ENCODE data around the gene BOD1. TPM values are rescaled to one million over a fixed set of nuclear protein-coding genes. Genes with fewer than 3 reads are reported as not detected.

Gene BOD1
- total RNA-seq, 4 donors from 2014 or later, result 62.4 to 86.0 (median 74.7) TPM

DNA sequence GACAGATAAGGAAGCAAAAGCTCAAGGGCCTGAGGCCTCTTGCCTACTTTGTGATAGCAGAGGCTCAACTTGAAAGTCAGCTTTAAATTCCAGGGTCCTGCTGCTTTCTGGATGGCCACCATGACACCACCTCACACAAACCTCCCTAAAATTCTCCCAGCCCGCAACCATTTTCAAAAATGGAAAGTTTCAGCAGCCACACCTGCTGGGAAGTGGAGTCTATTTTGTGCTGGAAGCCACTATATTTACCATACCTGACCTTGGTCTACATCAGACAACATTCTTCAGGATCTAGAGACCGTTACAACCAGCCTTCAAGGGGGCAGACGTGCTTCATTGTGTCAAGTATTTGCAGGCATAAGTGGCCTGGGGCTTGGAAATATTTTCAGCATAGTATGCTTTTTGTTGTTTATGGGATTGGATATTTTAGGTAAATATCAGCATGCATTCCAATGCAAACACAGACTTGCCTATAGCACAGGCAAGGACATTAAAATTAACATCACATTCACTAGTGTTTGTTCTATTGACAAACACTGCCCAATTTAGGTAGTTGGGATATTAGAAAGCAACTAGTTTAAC is 50.9 kb downstream of the BOD1 start:
- Histone ChIP-seq H3K27ac (no peak overlapping the region), H3K36me3 (no peaks in the 10 kb centered on the region), H3K4me3 (replicated peaks in 1 of 3) (no peak overlapping the region), H3K4me1 (no peaks in the 10 kb centered on the region), H3K27me3 (no peaks in the 10 kb centered on the region), H3K9me3 (no peaks in the 10 kb centered on the region)
- intact Hi-C loops (cut with DNase I), result no loop called here
- TF ChIP-seq POLR2A (IDR thresholded peaks at IDR 0.05), result no peak
- TF ChIP-seq, protein P1, sequence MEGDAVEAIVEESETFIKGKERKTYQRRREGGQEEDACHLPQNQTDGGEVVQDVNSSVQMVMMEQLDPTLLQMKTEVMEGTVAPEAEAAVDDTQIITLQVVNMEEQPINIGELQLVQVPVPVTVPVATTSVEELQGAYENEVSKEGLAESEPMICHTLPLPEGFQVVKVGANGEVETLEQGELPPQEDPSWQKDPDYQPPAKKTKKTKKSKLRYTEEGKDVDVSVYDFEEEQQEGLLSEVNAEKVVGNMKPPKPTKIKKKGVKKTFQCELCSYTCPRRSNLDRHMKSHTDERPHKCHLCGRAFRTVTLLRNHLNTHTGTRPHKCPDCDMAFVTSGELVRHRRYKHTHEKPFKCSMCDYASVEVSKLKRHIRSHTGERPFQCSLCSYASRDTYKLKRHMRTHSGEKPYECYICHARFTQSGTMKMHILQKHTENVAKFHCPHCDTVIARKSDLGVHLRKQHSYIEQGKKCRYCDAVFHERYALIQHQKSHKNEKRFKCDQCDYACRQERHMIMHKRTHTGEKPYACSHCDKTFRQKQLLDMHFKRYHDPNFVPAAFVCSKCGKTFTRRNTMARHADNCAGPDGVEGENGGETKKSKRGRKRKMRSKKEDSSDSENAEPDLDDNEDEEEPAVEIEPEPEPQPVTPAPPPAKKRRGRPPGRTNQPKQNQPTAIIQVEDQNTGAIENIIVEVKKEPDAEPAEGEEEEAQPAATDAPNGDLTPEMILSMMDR (IDR thresholded peaks at IDR 0.05), result no peak
- DNase-seq, result no peak
- WGBS, 2 donors, result 64 to 78% methylated on average over 3 of the region's 3 CpGs

DNA sequence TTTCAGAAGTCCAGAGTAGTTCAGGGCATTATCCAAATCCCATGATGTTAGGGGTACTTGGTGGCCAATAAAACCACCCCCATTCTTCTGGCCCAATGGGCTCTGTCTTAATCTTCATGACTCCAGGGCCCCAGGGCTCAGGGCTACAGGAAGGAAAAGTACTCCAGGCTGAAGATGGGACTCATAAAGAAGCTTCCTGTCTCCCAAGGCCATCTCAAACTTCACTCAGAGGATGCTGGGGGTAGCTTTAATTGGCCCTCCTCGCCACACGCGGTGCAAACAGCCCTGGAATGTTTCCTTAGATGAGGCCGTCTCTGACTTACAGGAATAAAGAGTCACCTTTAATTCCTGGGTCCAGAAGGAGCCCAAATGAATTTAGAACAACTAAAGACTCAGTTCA is 52.3 kb downstream of the BOD1 start:
- 51 to 82% methylated on average over 4 of the region's 4 CpGs for WGBS, 2 donors
- DNase-seq, result no peak
- Histone ChIP-seq H3K27ac (no peak overlapping the region), H3K36me3 (no peaks in the 10 kb centered on the region), H3K9me3 (no peaks in the 10 kb centered on the region), H3K4me3 (replicated peaks in 1 of 3) (no peak overlapping the region), H3K27me3 (no peaks in the 10 kb centered on the region), H3K4me1 (no peaks in the 10 kb centered on the region)
- TF ChIP-seq POLR2A (IDR thresholded peaks at IDR 0.05), result no peak
- TF ChIP-seq, protein P1 (IDR thresholded peaks at IDR 0.05), result no peak
- intact Hi-C loops (cut with DNase I), result no loop called here

DNA sequence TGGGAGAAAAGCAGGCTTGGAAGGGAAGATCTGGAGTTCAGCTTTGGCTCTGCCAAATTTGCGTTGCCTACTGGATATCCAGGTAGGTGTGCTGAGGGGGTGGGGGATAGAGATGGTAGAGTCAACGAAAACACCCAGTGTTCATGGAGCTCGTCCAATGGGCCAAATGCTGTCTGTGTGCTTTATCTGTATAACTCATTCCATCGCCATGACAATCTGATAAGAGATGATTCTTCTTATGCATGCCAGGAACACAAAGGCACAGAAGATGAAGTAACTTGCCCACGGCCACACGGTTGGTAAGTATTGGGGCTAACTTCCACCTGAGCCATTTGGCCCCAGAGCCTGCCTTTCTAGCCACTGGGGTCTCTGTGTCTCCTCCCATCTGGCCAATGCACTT is 53.2 kb downstream of the BOD1 start:
- intact Hi-C loops (cut with DNase I), result no loop called here
- Histone ChIP-seq H3K4me3 (replicated peaks in 1 of 3) (no peak overlapping the region), H3K36me3 (no peaks in the 10 kb centered on the region), H3K9me3 (no peaks in the 10 kb centered on the region), H3K27me3 (no peaks in the 10 kb centered on the region), H3K27ac (no peak overlapping the region), H3K4me1 (no peaks in the 10 kb centered on the region)
- 85 to 95% methylated on average over 6 of the region's 6 CpGs for WGBS, 2 donors
- DNase-seq, result no peak
- no peak for TF ChIP-seq POLR2A (IDR thresholded peaks at IDR 0.05)
- TF ChIP-seq, protein P1 (IDR thresholded peaks at IDR 0.05), result no peak

DNA sequence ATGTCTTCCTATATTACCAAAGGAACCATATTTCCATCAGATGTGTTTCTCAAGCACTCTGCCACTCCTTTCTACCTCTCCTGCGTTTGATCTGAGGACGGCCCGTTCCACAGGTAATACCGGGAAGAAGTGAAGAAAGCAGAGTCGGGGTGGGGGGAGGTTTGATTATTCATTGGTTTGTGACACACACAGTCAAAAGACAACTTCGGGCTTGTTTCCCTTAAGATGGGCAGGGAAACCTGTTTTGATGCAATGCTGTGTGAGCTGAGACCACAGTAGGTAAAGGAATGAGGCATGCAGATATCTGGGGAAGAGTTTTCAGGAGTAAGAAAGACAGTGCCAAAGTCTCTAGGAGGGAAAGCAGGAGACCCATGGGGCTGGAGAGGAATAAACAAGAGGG is 54.0 kb downstream of the BOD1 start:
- Histone ChIP-seq H3K4me3 (replicated peaks in 1 of 3) (no peak overlapping the region), H3K27me3 (no peaks in the 10 kb centered on the region), H3K36me3 (no peaks in the 10 kb centered on the region), H3K4me1 (no peaks in the 10 kb centered on the region), H3K27ac (no peak overlapping the region), H3K9me3 (no peaks in the 10 kb centered on the region)
- 88 to 90% methylated on average over 6 of the region's 6 CpGs for WGBS, 2 donors
- intact Hi-C loops (cut with DNase I), result no loop called here
- TF ChIP-seq, protein P1 (IDR thresholded peaks at IDR 0.05), result no peak
- no peak for TF ChIP-seq POLR2A (IDR thresholded peaks at IDR 0.05)
- no peak for DNase-seq

Data from thyroid gland (tissue), 4 donors.